Epidermal melanocyte (primary cell): ENCODE results near the gene SLC22A16.

Experiments used
- DNase-seq: peaks from one replicate; pipeline ENCODE4 v3.0.0; 2011; ENCODE audit warnings: low spot score; ENCODE audit not compliant: insufficient read length

Gene SLC22A16

DNA sequence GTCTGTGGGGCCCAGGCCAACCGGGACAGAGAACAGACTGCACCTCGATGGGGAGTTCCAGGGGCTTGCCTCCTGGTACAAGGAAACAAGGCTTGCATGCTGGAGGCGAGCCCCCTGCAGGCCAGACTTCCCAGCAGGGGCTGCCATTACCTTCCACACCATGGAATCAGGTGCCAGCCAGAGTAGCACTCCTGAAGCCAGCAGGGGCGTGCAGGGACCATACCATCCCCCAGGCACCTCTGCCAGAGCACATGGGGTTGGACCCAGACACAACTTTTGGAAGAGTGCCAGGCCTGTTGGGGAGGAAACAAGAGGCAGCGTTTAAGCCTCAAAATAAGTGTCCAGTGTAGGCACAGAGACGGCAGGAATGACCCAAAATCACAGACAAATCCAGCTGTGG, 67.5 kb downstream of the SLC22A16 start:
- no peak for DNase-seq

DNA sequence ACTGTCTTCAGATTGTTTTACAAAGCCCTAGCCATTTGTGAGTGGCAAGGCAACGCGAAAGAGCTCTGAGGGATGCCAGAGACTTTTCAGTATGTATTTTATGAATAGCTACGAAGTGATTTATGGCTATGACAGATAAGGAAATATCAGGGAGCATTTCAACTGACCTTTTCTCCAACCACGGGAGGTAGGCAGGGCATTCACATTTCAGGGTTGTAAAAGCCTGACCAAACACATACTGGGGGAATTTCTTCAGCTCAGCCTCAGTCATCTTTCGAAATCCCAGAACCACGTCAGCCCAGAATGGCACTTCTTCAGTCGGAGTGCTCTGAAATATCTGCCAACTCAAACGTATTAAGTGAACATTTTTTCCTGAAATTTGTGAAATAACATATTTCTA, 71.8 kb downstream of the SLC22A16 start:
- no peak for DNase-seq

DNA sequence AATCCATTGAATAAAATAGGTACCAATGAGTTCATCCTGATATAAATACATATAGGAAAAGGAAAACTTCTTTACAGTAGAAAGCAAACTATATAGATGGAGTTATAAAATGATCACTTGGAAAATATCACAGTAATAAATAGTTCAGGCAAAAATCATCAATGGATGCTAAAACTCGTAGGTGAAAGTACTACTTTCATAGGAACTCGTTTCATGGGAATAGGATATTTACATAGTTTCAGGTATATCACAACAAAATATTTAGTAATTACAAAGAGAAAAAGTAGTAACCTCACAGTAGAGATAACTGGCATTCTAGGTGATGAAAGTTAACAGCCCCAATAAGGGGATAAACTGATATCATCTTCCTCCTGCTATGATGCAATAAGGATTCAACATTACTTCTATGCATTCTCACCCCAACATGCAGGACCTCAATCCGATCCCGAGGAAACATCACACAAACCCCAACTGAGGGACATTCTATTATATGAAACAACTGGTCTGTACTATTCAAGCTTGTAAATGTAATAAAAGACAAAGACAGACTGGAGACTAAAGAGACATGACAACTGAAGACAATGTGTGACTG, 74.7 kb downstream of the SLC22A16 start:
- DNase-seq, result no peak

DNA sequence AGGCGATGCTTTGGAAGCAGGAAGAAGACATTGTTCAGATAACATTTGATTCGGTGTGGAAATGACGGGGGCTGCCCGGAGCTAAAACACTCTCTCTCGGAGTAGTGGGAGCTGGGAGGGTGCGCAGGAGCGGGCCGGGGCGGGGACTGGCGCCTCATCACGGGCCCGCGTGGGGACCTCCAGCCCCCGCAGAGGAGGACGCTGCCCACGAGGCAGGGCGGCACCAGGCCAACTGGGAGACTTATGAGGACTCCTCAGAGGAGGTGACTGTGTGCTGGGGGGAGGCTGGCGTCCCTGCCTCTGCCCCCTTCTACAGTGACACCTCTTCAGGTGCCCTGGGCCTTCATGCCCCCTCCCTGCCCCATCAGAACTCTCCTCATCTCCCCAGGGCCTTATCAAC, 76.2 kb downstream of the SLC22A16 start:
- DNase-seq, result no peak

DNA sequence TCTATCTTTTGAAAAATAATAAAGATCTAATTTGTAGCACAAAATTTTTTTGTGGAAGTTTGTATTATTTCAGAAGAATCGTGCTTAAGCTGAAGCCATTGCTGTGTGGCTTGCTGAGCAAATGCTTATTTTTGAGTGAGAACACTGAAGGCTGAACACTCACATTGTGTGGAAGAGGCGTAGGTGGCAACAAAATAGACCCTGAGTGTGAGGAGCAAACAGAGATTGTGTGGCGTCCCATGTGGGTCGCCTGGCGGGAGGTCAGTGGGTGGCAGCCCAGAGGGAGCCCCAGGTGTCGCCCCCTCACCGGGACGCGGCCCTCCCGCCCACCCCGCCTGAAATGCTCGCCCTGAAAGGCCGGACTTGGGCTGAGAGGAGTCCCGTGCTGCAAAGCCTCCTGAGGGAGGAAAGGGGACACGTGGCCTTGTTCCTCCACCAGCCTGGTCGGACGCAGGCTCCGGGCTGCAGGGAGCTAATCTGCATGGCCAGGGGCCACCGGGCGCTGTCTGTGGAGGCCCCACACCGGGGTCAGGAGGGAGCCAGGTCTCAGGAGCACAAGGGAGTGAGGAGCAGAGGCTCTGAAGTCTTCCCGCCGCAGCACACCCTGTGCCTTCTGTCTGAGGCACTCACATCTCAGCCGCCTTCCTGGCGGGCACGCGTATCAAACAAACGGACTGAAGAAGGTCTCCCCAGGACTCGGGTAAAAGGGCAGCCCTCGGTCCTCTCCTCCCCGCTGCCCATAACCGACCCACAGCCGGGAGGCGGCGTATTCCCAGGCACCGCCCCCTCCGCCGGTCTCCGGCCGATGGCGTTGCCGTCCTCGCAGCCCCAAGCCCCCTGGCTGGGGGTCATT, 77.0 kb downstream of the SLC22A16 start:
- no peak for DNase-seq

DNA sequence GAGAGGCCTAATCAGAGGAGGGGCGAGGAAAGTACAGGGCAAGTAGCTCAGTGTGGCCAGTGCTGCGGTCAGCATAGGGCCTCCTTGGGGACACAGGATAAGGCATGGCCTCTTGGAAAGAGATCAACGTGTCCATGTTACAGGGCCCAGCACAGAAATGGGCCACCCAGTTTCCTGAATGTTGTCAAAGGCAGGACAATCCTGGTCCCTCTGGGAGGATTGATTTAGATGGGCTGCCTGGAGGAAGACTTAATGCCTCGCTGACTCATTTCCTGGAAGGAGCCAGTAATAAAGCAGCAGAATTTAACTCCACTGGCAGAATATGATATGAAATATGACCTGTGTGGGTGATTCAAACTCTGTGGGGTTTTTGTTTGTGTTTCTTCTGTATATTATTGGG, 77.6 kb downstream of the SLC22A16 start:
- no peak for DNase-seq

DNA sequence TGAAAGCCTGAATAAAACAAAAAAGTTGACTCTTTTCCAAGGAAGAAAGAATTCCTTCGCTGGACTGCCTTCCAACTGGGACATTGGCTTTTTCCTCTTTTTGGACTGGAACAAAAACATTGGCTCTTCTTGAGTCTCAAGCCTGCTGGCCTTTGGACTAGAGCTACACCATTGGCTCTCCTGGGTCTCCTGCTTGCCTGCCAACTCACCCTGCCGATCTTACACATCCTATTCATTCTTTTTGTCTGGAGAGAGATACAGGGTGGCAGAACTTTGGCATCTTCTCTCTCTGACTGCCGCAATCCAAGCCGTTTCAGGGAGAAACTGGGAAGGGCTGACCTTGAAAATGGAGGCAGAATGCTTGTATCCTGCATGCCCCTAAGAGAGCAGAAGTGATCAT, 81.2 kb downstream of the SLC22A16 start:
- no peak for DNase-seq

DNA sequence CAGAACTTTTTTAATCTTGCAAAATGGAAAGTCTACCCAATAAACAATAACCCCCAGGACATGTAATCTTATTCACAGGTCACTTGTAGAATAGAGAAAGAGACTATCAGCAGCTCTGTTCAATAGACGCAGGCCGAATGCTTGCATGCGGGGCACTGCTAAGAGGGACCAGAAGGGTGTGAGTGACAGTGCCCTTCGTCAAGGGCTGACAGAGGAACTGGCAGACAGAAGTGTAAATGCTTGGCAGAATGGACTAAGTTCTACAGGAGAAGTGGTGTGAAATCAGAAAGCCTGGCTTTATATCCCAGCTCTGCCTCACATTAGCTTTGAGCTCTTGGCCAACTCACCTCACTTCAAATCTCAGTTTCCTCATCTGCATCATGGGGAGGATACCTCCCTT, 82.0 kb downstream of the SLC22A16 start:
- DNase-seq, result no peak

DNA sequence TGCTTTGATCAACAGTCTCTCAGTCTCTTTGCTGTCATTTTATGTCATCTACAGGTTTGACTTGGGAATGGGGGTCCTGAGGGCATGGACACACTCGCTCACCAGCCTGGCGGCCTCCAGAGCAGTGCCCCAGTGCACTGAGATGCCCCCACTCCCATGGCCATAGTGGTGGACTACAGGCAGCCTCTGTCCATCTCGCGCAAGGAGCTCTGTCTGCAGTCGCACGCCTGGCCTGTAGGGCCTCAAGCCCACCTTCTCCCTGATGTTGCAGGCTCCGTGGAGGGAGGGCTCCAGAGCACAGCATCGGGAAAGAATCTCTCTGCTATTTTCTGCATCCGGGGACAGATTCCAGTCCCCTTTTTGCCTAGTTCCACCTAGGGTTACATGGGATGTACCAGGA, 83.7 kb downstream of the SLC22A16 start:
- no peak for DNase-seq

DNA sequence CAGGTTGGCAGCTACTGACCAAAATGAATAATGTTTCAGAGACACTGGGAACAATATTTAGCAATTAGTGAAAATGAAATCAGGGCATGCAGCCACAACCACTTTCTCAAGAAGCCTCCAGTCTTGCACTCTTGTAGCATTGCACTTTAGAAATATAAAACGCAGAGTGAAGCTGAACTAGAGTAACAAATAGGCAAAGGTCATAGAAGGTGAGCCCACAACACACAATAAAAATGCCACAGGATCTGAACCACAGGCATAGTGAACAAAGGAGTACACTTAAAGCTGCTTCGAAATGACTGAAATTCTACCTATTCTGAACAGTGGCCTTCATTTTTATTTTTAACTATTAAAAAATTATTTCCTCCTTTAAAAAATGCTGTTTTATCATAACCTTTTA, 86.0 kb downstream of the SLC22A16 start:
- no peak for DNase-seq

DNA sequence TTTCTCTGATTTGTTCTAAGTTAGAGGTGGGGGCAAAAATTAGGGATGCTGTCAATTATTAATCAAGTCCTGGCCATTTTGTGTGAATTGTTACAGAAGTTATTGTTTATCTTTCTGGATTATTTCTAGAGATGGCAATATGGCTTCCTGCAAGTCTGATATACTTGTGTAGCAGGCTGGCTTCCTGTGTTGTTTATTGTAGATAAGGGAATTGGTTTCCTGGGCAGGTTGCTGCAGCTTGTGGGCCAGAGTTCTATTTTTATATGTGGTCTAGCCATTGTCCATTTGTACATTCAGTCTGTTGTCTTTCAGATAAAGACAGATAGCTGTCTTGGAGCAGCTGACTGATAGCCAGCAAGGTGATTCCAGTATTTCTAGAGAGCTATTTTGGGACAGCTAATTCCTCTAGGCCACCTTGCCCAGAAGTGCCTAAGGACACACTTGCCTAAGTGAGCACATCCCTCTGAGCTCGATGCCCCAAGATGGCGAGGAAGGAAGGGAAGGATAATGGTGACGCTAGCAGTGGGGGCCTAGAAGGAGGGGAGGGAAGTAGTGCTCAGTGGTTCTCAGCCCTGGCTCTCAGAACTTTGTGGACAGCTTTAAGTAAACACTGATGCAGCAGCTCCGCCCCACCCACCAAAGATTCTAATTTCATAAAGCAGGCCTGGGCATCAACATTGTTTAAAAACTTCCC, 86.6 kb downstream of the SLC22A16 start:
- no peak for DNase-seq

DNA sequence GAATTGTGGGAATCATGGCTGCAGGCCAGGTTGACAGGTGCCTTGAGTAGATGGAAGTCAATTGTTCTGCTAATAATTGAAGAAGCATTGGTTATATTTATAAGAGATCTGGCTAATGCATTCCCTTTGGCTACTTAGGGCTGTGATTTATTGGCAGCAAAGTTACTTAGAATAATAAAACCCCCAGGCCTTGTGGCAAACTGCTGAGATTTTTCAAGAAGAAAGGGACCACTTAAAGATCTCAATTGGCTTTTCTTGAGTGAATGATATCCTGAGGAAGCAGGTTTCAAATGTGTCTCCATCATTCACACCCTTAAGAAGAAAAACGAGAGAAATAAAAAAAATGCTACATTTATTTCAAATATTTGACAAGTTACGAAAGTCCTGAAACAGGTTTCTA, 88.4 kb downstream of the SLC22A16 start:
- no peak for DNase-seq

DNA sequence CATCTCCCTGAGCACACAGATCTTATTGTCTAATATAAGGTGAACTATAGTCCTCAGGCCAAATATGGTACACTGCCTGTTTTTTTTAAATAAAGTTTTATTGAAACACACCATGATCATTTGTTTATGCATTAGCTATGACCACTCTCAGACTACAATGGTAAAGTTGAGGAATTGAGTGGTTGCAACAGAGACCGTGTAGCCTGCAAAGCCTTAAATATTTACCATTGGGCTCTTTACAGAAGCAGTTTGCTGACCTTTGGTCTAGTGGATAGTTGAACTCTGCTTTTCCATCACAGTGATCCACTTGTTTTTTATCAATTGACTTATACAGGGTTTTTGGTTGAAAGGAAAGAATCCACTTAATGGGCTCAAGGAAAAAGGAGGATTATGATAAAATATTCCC, 91.0 kb downstream of the SLC22A16 start:
- DNase-seq, result no peak

DNA sequence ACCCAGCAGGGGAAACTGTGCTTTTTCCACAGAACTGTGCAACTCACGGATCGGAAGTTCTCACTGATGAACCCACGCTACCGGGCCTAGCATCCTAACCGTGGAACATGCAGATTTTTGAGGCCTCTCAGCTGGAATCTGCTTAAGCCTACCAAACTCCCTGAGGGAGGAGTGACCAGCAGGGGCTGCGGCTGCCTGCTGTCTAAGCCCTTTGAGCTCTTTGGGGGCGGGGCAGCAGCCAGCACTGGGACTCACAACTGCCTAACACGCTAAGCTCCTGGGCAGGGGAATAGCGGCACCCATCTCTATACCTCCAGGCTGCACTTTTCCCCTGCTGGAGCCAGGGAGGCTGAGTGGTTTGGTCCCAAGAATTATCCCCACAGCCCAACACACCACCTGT, 97.9 kb downstream of the SLC22A16 start:
- no peak for DNase-seq
